HG02798 (cell line): ENCODE data around the gene EDA2R.

Source experiments
- ATAC-seq: cut with Tn5 transposase; IDR thresholded peaks from one replicate; pipeline ENCODE4 v1.9.1; 2021; ENCODE audit warnings: mild to moderate bottlenecking; ENCODE audit not compliant: unreplicated experiment, poor library complexity

The EDA2R gene

GRCh38 chrX:66638591-66639500, at the start of gene EDA2R:
EDA2R (minus strand) TSS chrX:66639078; CDS start chrX:66616020, 23,058 bp downstream.
- ATAC-seq: peak; percentile 94

GRCh38 chrX:66684196-66684595, 45.3 kb upstream of the EDA2R start:
- no peak for ATAC-seq

- ATAC-seq: no peak
Observed at GRCh38 chrX:66680451-66680850, 41.6 kb upstream of the EDA2R start.

- ATAC-seq: no peak
Observed at GRCh38 chrX:66677430-66677829, 38.6 kb upstream of the EDA2R start.

GRCh38 chrX:66676990-66677389, 38.1 kb upstream of the EDA2R start:
- ATAC-seq: no peak

- no peak for ATAC-seq
Observed at GRCh38 chrX:66676413-66676812, 37.5 kb upstream of the EDA2R start.

- ATAC-seq: no peak
Observed at GRCh38 chrX:66675541-66675940, 36.7 kb upstream of the EDA2R start.

GRCh38 chrX:66674506-66674905, 35.6 kb upstream of the EDA2R start:
- ATAC-seq: no peak

GRCh38 chrX:66672106-66672505, 33.2 kb upstream of the EDA2R start:
- no peak for ATAC-seq

- ATAC-seq: no peak
Observed at GRCh38 chrX:66654411-66654810, 15.5 kb upstream of the EDA2R start.

GRCh38 chrX:66635360-66635759, 3.5 kb downstream of the EDA2R start:
- no peak for ATAC-seq

- no peak for ATAC-seq
Observed at GRCh38 chrX:66634272-66634671, 4.6 kb downstream of the EDA2R start.

GRCh38 chrX:66633541-66633940, 5.3 kb downstream of the EDA2R start:
- no peak for ATAC-seq

GRCh38 chrX:66632981-66633380, 5.9 kb downstream of the EDA2R start:
- ATAC-seq: no peak

- no peak for ATAC-seq
Observed at GRCh38 chrX:66632473-66632872, 6.4 kb downstream of the EDA2R start.

GRCh38 chrX:66625525-66625924, 13.4 kb downstream of the EDA2R start:
- peak; percentile 88 for ATAC-seq

- no peak for ATAC-seq
Observed at GRCh38 chrX:66622209-66622608, 16.7 kb downstream of the EDA2R start.

- no peak for ATAC-seq
Observed at GRCh38 chrX:66616944-66617343, 21.9 kb downstream of the EDA2R start.

- ATAC-seq: no peak
Observed at GRCh38 chrX:66602381-66602938, 36.4 kb downstream of the EDA2R start.

GRCh38 chrX:66601522-66601921, 37.4 kb downstream of the EDA2R start:
- ATAC-seq: no peak

- no peak for ATAC-seq
Observed at GRCh38 chrX:66579219-66579618, 59.7 kb downstream of the EDA2R start.

- no peak for ATAC-seq
Observed at GRCh38 chrX:66553973-66554372, 84.9 kb downstream of the EDA2R start.
